HCEC 1CT (cell line): ENCODE results near the gene ZNF8.
"Not testable (repeated sequence)": the region's sequence is repeated elsewhere in the genome, so short reads cannot be mapped to it uniquely, and the experiment has no call there.

ENCODE experiments used
- DNase-seq: peaks from one replicate; pipeline ENCODE4 v3.0.0-alpha.2; 2017

ZNF8 gene

GRCh38 chr19:58300620-58301019 lies 21.9 kb downstream of the ZNF8 start:
- DNase-seq, result no peak

- no peak for DNase-seq
Measured at GRCh38 chr19:58304255-58304654, 25.5 kb downstream of the ZNF8 start.

- DNase-seq, result no peak
Measured at GRCh38 chr19:58304748-58305064, 26.0 kb downstream of the ZNF8 start.

- peak; percentile 98 for DNase-seq
Measured at GRCh38 chr19:58305065-58305931, 26.5 kb downstream of the ZNF8 start, which contains the start of gene ERVK3-1. TSS of gene ERVK3-1 (plus strand) at chr19:58305377. CDS start at chr19:58312169, 6,792 bp downstream.

- DNase-seq, result no peak
Measured at GRCh38 chr19:58305932-58306323, 27.2 kb downstream of the ZNF8 start.

- no peak for DNase-seq
Measured at GRCh38 chr19:58307736-58308135, 29.0 kb downstream of the ZNF8 start.

GRCh38 chr19:58310685-58311084 lies 31.9 kb downstream of the ZNF8 start:
- not testable (repeated sequence) for DNase-seq

- no peak for DNase-seq
Measured at GRCh38 chr19:58311345-58311865, 32.6 kb downstream of the ZNF8 start.

GRCh38 chr19:58315580-58315979 lies 36.8 kb downstream of the ZNF8 start:
- no peak for DNase-seq

- peak; percentile 15 for DNase-seq
Measured at GRCh38 chr19:58317476-58318072, 38.8 kb downstream of the ZNF8 start.

- no peak for DNase-seq
Measured at GRCh38 chr19:58318297-58318696, 39.5 kb downstream of the ZNF8 start.

GRCh38 chr19:58319241-58319640 lies 40.5 kb downstream of the ZNF8 start:
- no peak for DNase-seq

- peak; percentile 36 for DNase-seq
Measured at GRCh38 chr19:58325311-58326022, 46.7 kb downstream of the ZNF8 start.

- DNase-seq, result no peak
Measured at GRCh38 chr19:58326501-58326913, 47.8 kb downstream of the ZNF8 start.

- DNase-seq, result peak; percentile 95
Measured at GRCh38 chr19:58326914-58327726, 48.4 kb downstream of the ZNF8 start, which contains the start of gene ZSCAN22. TSS of gene ZSCAN22 (plus strand) at chr19:58326994. CDS start at chr19:58334803, 7,809 bp downstream.

- no peak for DNase-seq
Measured at GRCh38 chr19:58328999-58329398, 50.2 kb downstream of the ZNF8 start.

GRCh38 chr19:58330458-58330857 lies 51.7 kb downstream of the ZNF8 start:
- peak; percentile 51 for DNase-seq

- DNase-seq, result no peak
Measured at GRCh38 chr19:58332697-58333096, 53.9 kb downstream of the ZNF8 start.

- no peak for DNase-seq
Measured at GRCh38 chr19:58334691-58335249, 56.0 kb downstream of the ZNF8 start.

- DNase-seq, result no peak
Measured at GRCh38 chr19:58335630-58336029, 56.9 kb downstream of the ZNF8 start.

GRCh38 chr19:58336216-58336615 lies 57.5 kb downstream of the ZNF8 start:
- DNase-seq, result no peak

GRCh38 chr19:58336820-58337219 lies 58.1 kb downstream of the ZNF8 start:
- no peak for DNase-seq
